Chondrocyte (in vitro differentiated cells): ENCODE measurements around the gene ISM1. TPM values are rescaled to one million over a fixed set of nuclear protein-coding genes. Genes with fewer than 3 reads are reported as not detected.

Experiments
- DNase-seq: peaks from one replicate; pipeline ENCODE4 v3.0.0; 2021; ENCODE audit warnings: mixed read lengths, low spot score
- H3K27ac Mint-ChIP-seq: one replicate; pipeline ENCODE4 v1.8.0; 2021; ENCODE audit warnings: mild to moderate bottlenecking, moderate library complexity, mixed read lengths; ENCODE audit not compliant: unreplicated experiment
- H3K27me3 Mint-ChIP-seq: 2 replicates; pipeline ENCODE4 v1.8.0; 2021; ENCODE audit warnings: low read depth, mixed read lengths
- H3K36me3 Mint-ChIP-seq: 2 replicates; pipeline ENCODE4 v1.8.0; 2021; ENCODE audit warnings: low read depth, mixed read lengths
- H3K4me1 Mint-ChIP-seq: 2 replicates; pipeline ENCODE4 v1.8.0; 2021; ENCODE audit warnings: low read depth, mild to moderate bottlenecking, mixed read lengths
- H3K4me3 Mint-ChIP-seq: one replicate; pipeline ENCODE4 v1.8.0; 2021; ENCODE audit warnings: mild to moderate bottlenecking, moderate library complexity, mixed read lengths; ENCODE audit not compliant: unreplicated experiment
- H3K9me3 Mint-ChIP-seq: 2 replicates; pipeline ENCODE4 v1.8.0; 2021; ENCODE audit warnings: low read depth, mixed read lengths
- total RNA-seq: library from RNA; stranded (reverse); gene quantifications from 3 replicates; pipeline ENCODE4 v1.2.1, GENCODE V29; 2021
- TF ChIP-seq, protein P1 (sequence below): fragments of 200-600 bp; sonication (generic); IDR thresholded peaks from 2 replicates; pipeline ENCODE4 v1.5.0; 2021; ENCODE audit warnings: antibody characterized with exemption, mild to moderate bottlenecking, moderate library complexity

Gene ISM1
- total RNA-seq, 1 donor from 2014 or later = 1.2 TPM

DNA sequence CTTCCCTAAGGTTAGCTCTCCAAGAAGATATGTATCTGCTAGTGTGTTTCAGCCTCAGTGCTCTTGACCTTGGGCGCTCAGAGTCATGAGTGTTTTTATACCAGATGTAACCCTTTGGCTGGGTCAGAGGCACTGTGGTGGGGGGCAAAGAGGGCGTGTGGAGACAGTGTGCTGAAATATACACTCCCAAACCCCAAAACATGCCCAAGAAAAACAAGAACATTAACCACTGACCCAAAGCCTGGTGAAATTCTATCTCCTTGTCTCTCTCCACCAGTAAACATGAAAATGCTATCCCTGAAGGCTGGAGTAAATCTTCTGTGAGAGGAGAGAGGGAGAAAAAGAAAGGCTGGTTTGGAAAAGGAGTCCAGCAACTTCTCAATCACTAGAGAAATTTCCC, 47.9 kb downstream of the ISM1 start:
- Mint-ChIP-seq H3K9me3 (no peaks in the 10 kb centered on the region), H3K27me3 (peaks cover 11% of the 10 kb centered on the region), H3K27ac (no peak overlapping the region), H3K36me3 (no peaks in the 10 kb centered on the region), H3K4me3 (no peak overlapping the region), H3K4me1 (no peaks in the 10 kb centered on the region)
- no peak for DNase-seq
- TF ChIP-seq, protein P1, sequence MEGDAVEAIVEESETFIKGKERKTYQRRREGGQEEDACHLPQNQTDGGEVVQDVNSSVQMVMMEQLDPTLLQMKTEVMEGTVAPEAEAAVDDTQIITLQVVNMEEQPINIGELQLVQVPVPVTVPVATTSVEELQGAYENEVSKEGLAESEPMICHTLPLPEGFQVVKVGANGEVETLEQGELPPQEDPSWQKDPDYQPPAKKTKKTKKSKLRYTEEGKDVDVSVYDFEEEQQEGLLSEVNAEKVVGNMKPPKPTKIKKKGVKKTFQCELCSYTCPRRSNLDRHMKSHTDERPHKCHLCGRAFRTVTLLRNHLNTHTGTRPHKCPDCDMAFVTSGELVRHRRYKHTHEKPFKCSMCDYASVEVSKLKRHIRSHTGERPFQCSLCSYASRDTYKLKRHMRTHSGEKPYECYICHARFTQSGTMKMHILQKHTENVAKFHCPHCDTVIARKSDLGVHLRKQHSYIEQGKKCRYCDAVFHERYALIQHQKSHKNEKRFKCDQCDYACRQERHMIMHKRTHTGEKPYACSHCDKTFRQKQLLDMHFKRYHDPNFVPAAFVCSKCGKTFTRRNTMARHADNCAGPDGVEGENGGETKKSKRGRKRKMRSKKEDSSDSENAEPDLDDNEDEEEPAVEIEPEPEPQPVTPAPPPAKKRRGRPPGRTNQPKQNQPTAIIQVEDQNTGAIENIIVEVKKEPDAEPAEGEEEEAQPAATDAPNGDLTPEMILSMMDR = no peak

DNA sequence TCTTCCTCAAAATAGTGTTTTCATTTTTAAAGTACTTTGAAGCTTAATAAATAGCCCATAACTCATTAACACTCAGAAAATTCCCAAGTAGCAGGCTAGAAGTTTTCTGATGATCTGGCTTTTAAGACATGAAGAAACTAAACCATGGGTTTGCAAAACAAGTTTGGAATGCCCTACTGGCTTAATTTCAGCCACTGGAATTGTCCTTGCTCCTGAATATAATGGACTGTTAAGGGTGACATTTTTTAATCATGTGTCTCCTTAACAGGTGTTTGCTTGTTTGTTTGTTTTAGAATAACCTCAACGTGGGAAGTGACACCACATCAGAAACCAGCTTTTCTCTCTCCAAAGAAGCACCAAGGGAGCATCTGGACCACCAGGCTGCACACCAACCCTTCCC, 49.1 kb downstream of the ISM1 start:
- Mint-ChIP-seq H3K4me1 (peaks cover 10% of the 10 kb centered on the region), H3K4me3 (no peak overlapping the region), H3K27me3 (peaks cover 11% of the 10 kb centered on the region), H3K27ac (no peak overlapping the region), H3K9me3 (no peaks in the 10 kb centered on the region), H3K36me3 (no peaks in the 10 kb centered on the region)
- DNase-seq = no peak
- TF ChIP-seq, protein P1 = no peak

DNA sequence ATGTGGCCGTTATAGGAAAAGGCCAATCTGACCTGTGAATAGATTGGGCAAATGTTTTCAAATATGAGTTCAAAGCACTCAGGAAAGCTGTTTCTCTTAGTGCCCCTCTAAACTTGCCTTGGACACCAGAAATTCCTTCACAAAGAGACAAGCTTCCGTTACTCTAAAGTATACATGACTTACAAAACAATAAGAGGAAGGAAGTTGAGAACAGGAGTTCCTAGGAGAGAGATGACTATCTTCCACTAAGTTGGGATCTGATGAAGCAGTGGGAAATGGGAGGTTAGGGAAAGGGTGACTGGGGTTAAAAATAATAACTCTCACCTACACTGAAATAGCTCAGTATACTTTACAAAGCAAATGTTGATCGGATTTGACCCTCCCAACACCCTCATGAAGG, 50.0 kb downstream of the ISM1 start:
- TF ChIP-seq, protein P1 = no peak
- Mint-ChIP-seq H3K27me3 (peaks cover 11% of the 10 kb centered on the region), H3K27ac (no peak overlapping the region), H3K4me1 (peaks cover 10% of the 10 kb centered on the region), H3K9me3 (no peaks in the 10 kb centered on the region), H3K4me3 (no peak overlapping the region), H3K36me3 (no peaks in the 10 kb centered on the region)
- DNase-seq = no peak

DNA sequence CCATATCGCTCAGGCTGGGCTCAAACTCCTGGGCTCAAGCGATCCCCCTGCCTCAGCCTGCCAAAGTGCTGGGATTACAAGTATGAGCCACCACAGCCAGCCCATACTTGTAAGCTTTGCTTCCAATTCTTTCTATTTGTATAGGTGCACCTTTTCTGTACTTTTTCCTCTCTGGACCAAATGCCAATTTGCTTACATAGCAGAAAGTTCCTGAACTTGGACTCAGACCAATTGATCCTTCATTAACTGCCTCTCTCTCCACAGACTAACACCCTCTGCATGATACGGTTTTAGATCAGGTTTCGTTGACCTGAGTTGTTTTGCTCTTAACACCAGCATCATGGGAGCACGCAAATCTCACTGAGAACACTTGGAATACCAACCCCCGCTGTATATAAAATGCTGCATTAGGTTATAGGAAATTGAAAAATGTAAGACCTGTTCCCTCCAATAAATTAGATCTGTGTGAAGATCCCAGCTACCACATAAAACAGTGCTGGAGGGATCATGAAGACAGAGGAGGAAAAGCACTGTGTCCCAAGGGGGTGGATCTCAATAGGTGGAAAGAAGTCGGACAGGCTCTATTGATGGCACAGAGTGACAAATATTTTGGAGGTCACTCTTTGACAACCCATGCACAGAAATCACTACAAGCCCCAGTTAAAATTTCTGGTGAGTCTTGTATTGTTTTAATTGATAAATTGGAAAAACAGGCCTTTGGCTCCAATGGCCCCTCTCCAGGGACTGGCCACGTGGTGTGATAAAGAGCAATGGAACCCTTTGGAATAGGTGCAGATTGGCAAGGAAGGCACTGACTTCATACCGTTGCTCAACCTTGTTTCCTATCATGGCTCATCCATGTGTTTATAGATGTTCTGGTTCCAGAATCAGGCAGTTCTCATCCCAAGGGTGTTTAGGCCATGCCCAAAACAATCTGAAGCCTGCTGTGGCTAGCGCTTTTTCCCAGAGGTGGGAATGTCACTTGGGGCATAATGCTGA, 51.2 kb downstream of the ISM1 start:
- Mint-ChIP-seq H3K36me3 (no peaks in the 10 kb centered on the region), H3K4me1 (peaks cover 10% of the 10 kb centered on the region), H3K9me3 (no peaks in the 10 kb centered on the region), H3K4me3 (no peak overlapping the region), H3K27ac (no peak overlapping the region), H3K27me3 (peaks cover 11% of the 10 kb centered on the region)
- TF ChIP-seq, protein P1 = no peak
- DNase-seq = no peak

DNA sequence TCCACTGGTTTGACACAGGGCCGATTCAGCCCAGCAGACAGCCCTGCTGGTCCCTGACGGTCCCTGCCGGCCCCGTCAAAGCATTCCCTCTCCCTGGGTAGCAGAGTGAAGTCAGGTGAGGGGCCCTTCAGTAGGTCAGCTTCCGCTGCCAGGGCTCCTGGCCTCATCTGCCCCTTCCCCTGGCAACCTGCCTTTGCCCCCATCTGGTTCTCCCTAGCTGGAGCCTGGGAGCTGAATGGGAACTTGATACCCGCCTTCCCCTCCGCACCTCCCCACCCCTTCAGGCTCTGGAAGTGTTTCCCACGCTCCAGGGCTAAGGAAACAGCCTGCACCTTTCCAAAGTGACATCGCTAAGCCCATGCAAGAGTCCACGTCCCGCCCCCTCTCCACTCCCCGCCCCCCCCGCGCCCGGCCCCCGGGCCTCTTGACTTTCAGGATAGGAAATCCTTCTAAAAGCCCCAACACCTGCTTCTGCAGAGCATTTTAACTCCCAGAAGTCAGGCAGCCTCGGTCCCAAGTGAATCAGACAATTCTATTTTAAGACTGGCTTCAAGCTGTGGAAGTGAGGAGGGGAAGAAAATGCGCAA, 53.3 kb downstream of the ISM1 start:
- Mint-ChIP-seq H3K9me3 (no peaks in the 10 kb centered on the region), H3K4me3 (no peak overlapping the region), H3K36me3 (no peaks in the 10 kb centered on the region), H3K27me3 (peaks cover 10% of the 10 kb centered on the region), H3K4me1 (peaks cover 10% of the 10 kb centered on the region), H3K27ac (peak overlapping the region; percentile 23)
- DNase-seq = no peak
- TF ChIP-seq, protein P1 = no peak
